ENCODE measurements around the gene MASP2.
"Not testable (repeated sequence)": the region's sequence is repeated elsewhere in the genome, so short reads cannot be mapped to it uniquely, and the experiment has no call there.

MASP2 gene

GRCh38 chr1:11058026-11058425, 11.0 kb upstream of the MASP2 start:
- Histone ChIP-seq H3K36me3 (ENCODE audit: control insufficient read depth, insufficient read depth, low read length) (peaks cover 45% of the 10 kb centered on the region), H3K27ac (ENCODE audit: low read depth, low read length, severe bottlenecking) (no peak overlapping the region), H3K4me3 (ENCODE audit: extremely low read depth, insufficient read depth, low read length, poor library complexity, severe bottlenecking) (no peak overlapping the region), H3K4me1 (ENCODE audit: control insufficient read depth, insufficient read depth, low read length, poor library complexity, severe bottlenecking) (peaks cover 14% of the 10 kb centered on the region), H3K9me3 (ENCODE audit: control insufficient read depth, low read length) (no peaks in the 10 kb centered on the region)
- 97 to 98% methylated on average over 13 to 14 of the region's 14 CpGs for WGBS, 2 experiments (ENCODE audit: insufficient coverage in 2 of 2)

GRCh38 chr1:11057477-11057876, 10.4 kb upstream of the MASP2 start:
- Histone ChIP-seq H3K9me3 (ENCODE audit: control insufficient read depth, low read length) (no peaks in the 10 kb centered on the region), H3K4me1 (ENCODE audit: control insufficient read depth, insufficient read depth, low read length, poor library complexity, severe bottlenecking) (peaks cover 14% of the 10 kb centered on the region), H3K27ac (ENCODE audit: low read depth, low read length, severe bottlenecking) (no peak overlapping the region), H3K4me3 (ENCODE audit: extremely low read depth, insufficient read depth, low read length, poor library complexity, severe bottlenecking) (no peak overlapping the region), H3K36me3 (ENCODE audit: control insufficient read depth, insufficient read depth, low read length) (peaks cover 42% of the 10 kb centered on the region)
- WGBS, 2 experiments (ENCODE audit: insufficient coverage in 2 of 2): 87 to 90% methylated on average over 6 to 7 of the region's 8 CpGs

GRCh38 chr1:11056504-11056903, 9.5 kb upstream of the MASP2 start:
- Histone ChIP-seq H3K4me3 (ENCODE audit: extremely low read depth, insufficient read depth, low read length, poor library complexity, severe bottlenecking) (no peak overlapping the region), H3K27ac (ENCODE audit: low read depth, low read length, severe bottlenecking) (no peak overlapping the region), H3K36me3 (ENCODE audit: control insufficient read depth, insufficient read depth, low read length) (peaks cover 42% of the 10 kb centered on the region), H3K9me3 (ENCODE audit: control insufficient read depth, low read length) (no peaks in the 10 kb centered on the region), H3K4me1 (ENCODE audit: control insufficient read depth, insufficient read depth, low read length, poor library complexity, severe bottlenecking) (peaks cover 14% of the 10 kb centered on the region)
- WGBS, 2 experiments (ENCODE audit: insufficient coverage in 2 of 2): 98% methylated on average over 5 to 6 of the region's 7 CpGs

- H3K27ac ChIP-seq (ENCODE audit: low read depth, low read length, severe bottlenecking): no peak overlapping the region
- H3K4me1 ChIP-seq (ENCODE audit: control insufficient read depth, insufficient read depth, low read length, poor library complexity, severe bottlenecking): peaks cover 9% of the 10 kb centered on the region
- H3K9me3 ChIP-seq (ENCODE audit: control insufficient read depth, low read length): no peaks in the 10 kb centered on the region
- H3K36me3 ChIP-seq (ENCODE audit: control insufficient read depth, insufficient read depth, low read length): peaks cover 42% of the 10 kb centered on the region
- WGBS, 2 experiments (ENCODE audit: insufficient coverage in 2 of 2): 96 to 98% methylated on average over 10 of the region's 12 CpGs
- no peak overlapping the region for H3K4me3 ChIP-seq (ENCODE audit: extremely low read depth, insufficient read depth, low read length, poor library complexity, severe bottlenecking)
Observed at GRCh38 chr1:11055676-11056075, 8.6 kb upstream of the MASP2 start.

GRCh38 chr1:11054666-11055065, 7.6 kb upstream of the MASP2 start:
- Histone ChIP-seq H3K4me3 (ENCODE audit: extremely low read depth, insufficient read depth, low read length, poor library complexity, severe bottlenecking) (no peak overlapping the region), H3K9me3 (ENCODE audit: control insufficient read depth, low read length) (no peaks in the 10 kb centered on the region), H3K27ac (ENCODE audit: low read depth, low read length, severe bottlenecking) (no peak overlapping the region), H3K36me3 (ENCODE audit: control insufficient read depth, insufficient read depth, low read length) (peaks cover 42% of the 10 kb centered on the region), H3K4me1 (ENCODE audit: control insufficient read depth, insufficient read depth, low read length, poor library complexity, severe bottlenecking) (peaks cover 9% of the 10 kb centered on the region)
- 91 to 94% methylated on average over 21 to 22 of the region's 22 CpGs for WGBS, 2 experiments (ENCODE audit: insufficient coverage in 2 of 2)

GRCh38 chr1:11054181-11054580, 7.1 kb upstream of the MASP2 start:
- WGBS, 2 experiments (ENCODE audit: insufficient coverage in 2 of 2): 90 to 99% methylated on average over 5 to 6 of the region's 7 CpGs
- Histone ChIP-seq H3K27ac (ENCODE audit: low read depth, low read length, severe bottlenecking) (no peak overlapping the region), H3K9me3 (ENCODE audit: control insufficient read depth, low read length) (no peaks in the 10 kb centered on the region), H3K4me1 (ENCODE audit: control insufficient read depth, insufficient read depth, low read length, poor library complexity, severe bottlenecking) (peaks cover 9% of the 10 kb centered on the region), H3K4me3 (ENCODE audit: extremely low read depth, insufficient read depth, low read length, poor library complexity, severe bottlenecking) (no peak overlapping the region), H3K36me3 (ENCODE audit: control insufficient read depth, insufficient read depth, low read length) (peaks cover 42% of the 10 kb centered on the region)

GRCh38 chr1:11053758-11054137, 6.7 kb upstream of the MASP2 start:
- peaks cover 7% of the 10 kb centered on the region for H3K4me1 ChIP-seq (ENCODE audit: control insufficient read depth, insufficient read depth, low read length, poor library complexity, severe bottlenecking)
- WGBS, 2 experiments (ENCODE audit: insufficient coverage in 2 of 2): 66 to 72% methylated on average over 7 to 8 of the region's 10 CpGs
- no peaks in the 10 kb centered on the region for H3K9me3 ChIP-seq (ENCODE audit: control insufficient read depth, low read length)
- peaks cover 42% of the 10 kb centered on the region for H3K36me3 ChIP-seq (ENCODE audit: control insufficient read depth, insufficient read depth, low read length)
- no peak overlapping the region for H3K4me3 ChIP-seq (ENCODE audit: extremely low read depth, insufficient read depth, low read length, poor library complexity, severe bottlenecking)
- H3K27ac ChIP-seq (ENCODE audit: low read depth, low read length, severe bottlenecking): no peak overlapping the region

GRCh38 chr1:11052839-11053757, 6.1 kb upstream of the MASP2 start:
- Histone ChIP-seq H3K4me3 (ENCODE audit: extremely low read depth, insufficient read depth, low read length, poor library complexity, severe bottlenecking) (no peak overlapping the region), H3K4me1 (ENCODE audit: control insufficient read depth, insufficient read depth, low read length, poor library complexity, severe bottlenecking) (peaks cover under 1% of the 10 kb centered on the region), H3K36me3 (ENCODE audit: control insufficient read depth, insufficient read depth, low read length) (peaks cover 39% of the 10 kb centered on the region), H3K9me3 (ENCODE audit: control insufficient read depth, low read length) (no peaks in the 10 kb centered on the region), H3K27ac (ENCODE audit: low read depth, low read length, severe bottlenecking) (no peak overlapping the region)
- 76% methylated on average over 21 to 26 of the region's 29 CpGs for WGBS, 2 experiments (ENCODE audit: insufficient coverage in 2 of 2)

- Histone ChIP-seq H3K27ac (ENCODE audit: low read depth, low read length, severe bottlenecking) (no peak overlapping the region), H3K36me3 (ENCODE audit: control insufficient read depth, insufficient read depth, low read length) (peaks cover 27% of the 10 kb centered on the region), H3K4me3 (ENCODE audit: extremely low read depth, insufficient read depth, low read length, poor library complexity, severe bottlenecking) (no peak overlapping the region), H3K9me3 (ENCODE audit: control insufficient read depth, low read length) (no peaks in the 10 kb centered on the region), H3K4me1 (ENCODE audit: control insufficient read depth, insufficient read depth, low read length, poor library complexity, severe bottlenecking) (no peaks in the 10 kb centered on the region)
- 77 to 87% methylated on average over 7 to 14 of the region's 19 CpGs for WGBS, 2 experiments (ENCODE audit: insufficient coverage in 2 of 2)
Observed at GRCh38 chr1:11051781-11052511, 4.9 kb upstream of the MASP2 start.

GRCh38 chr1:11051121-11051520, 4.1 kb upstream of the MASP2 start:
- WGBS, 2 experiments (ENCODE audit: insufficient coverage in 2 of 2): 92 to 98% methylated on average over 2 to 7 of the region's 10 CpGs
- not testable (repeated sequence) for H3K4me1 ChIP-seq (ENCODE audit: control insufficient read depth, insufficient read depth, low read length, poor library complexity, severe bottlenecking); H3K4me3 ChIP-seq (ENCODE audit: extremely low read depth, insufficient read depth, low read length, poor library complexity, severe bottlenecking); H3K9me3 ChIP-seq (ENCODE audit: control insufficient read depth, low read length); H3K27ac ChIP-seq (ENCODE audit: low read depth, low read length, severe bottlenecking)
- H3K36me3 ChIP-seq (ENCODE audit: control insufficient read depth, insufficient read depth, low read length): peaks cover 19% of the 10 kb centered on the region

- WGBS, 2 experiments (ENCODE audit: insufficient coverage in 2 of 2): 90 to 97% methylated on average over 8 of the region's 8 CpGs
- Histone ChIP-seq H3K9me3 (ENCODE audit: control insufficient read depth, low read length) (no peaks in the 10 kb centered on the region), H3K4me3 (ENCODE audit: extremely low read depth, insufficient read depth, low read length, poor library complexity, severe bottlenecking) (no peak overlapping the region), H3K27ac (ENCODE audit: low read depth, low read length, severe bottlenecking) (no peak overlapping the region), H3K36me3 (ENCODE audit: control insufficient read depth, insufficient read depth, low read length) (no peaks in the 10 kb centered on the region), H3K4me1 (ENCODE audit: control insufficient read depth, insufficient read depth, low read length, poor library complexity, severe bottlenecking) (no peaks in the 10 kb centered on the region)
Observed at GRCh38 chr1:11046270-11046566, 821 bp downstream of the MASP2 start.

All from mesodermal cell (in vitro differentiated cells).